Chondrocyte (in vitro differentiated cells): ENCODE measurements around the gene ERICH6B. TPM values are rescaled to one million over a fixed set of nuclear protein-coding genes. Genes with fewer than 3 reads are reported as not detected.

ENCODE experiments used
- DNase-seq: peaks from one replicate; pipeline ENCODE4 v3.0.0; 2021; ENCODE audit warnings: mixed read lengths, low spot score
- H3K27ac Mint-ChIP-seq: one replicate; pipeline ENCODE4 v1.8.0; 2021; ENCODE audit warnings: mild to moderate bottlenecking, moderate library complexity, mixed read lengths; ENCODE audit not compliant: unreplicated experiment
- H3K27me3 Mint-ChIP-seq: 2 replicates; pipeline ENCODE4 v1.8.0; 2021; ENCODE audit warnings: low read depth, mixed read lengths
- H3K36me3 Mint-ChIP-seq: 2 replicates; pipeline ENCODE4 v1.8.0; 2021; ENCODE audit warnings: low read depth, mixed read lengths
- H3K4me1 Mint-ChIP-seq: 2 replicates; pipeline ENCODE4 v1.8.0; 2021; ENCODE audit warnings: low read depth, mild to moderate bottlenecking, mixed read lengths
- H3K4me3 Mint-ChIP-seq: one replicate; pipeline ENCODE4 v1.8.0; 2021; ENCODE audit warnings: mild to moderate bottlenecking, moderate library complexity, mixed read lengths; ENCODE audit not compliant: unreplicated experiment
- H3K9me3 Mint-ChIP-seq: 2 replicates; pipeline ENCODE4 v1.8.0; 2021; ENCODE audit warnings: low read depth, mixed read lengths
- total RNA-seq: library from RNA; stranded (reverse); gene quantifications from 3 replicates; pipeline ENCODE4 v1.2.1, GENCODE V29; 2021
- TF ChIP-seq, protein P1 (sequence below): fragments of 200-600 bp; sonication (generic); IDR thresholded peaks from 2 replicates; pipeline ENCODE4 v1.5.0; 2021; ENCODE audit warnings: antibody characterized with exemption, mild to moderate bottlenecking, moderate library complexity

Gene ERICH6B
- total RNA-seq, 1 donor from 2014 or later = not detected

DNA sequence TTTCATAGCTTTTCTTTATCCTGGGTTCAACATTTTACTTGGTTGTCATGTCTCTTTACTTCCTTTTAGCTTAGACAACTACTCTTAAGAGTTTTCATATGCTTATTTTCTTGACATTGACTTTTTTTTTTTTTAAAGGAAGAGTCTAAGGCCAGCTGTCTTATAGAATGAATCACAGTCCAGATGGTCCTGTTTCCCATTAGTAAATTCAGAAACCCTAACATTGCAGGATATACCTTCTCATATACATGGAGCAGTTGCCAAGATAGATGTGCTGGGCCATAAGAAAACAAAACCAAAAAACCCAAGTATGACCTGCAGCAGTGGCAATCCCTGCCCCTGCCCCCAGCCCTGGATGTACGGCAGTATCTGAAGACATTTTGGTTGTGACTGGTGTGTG is 78.0 kb downstream of the ERICH6B start:
- Mint-ChIP-seq H3K4me3 (no peak overlapping the region), H3K36me3 (peaks cover 31% of the 10 kb centered on the region), H3K4me1 (no peaks in the 10 kb centered on the region), H3K9me3 (no peaks in the 10 kb centered on the region), H3K27me3 (no peaks in the 10 kb centered on the region), H3K27ac (no peak overlapping the region)
- TF ChIP-seq, protein P1, sequence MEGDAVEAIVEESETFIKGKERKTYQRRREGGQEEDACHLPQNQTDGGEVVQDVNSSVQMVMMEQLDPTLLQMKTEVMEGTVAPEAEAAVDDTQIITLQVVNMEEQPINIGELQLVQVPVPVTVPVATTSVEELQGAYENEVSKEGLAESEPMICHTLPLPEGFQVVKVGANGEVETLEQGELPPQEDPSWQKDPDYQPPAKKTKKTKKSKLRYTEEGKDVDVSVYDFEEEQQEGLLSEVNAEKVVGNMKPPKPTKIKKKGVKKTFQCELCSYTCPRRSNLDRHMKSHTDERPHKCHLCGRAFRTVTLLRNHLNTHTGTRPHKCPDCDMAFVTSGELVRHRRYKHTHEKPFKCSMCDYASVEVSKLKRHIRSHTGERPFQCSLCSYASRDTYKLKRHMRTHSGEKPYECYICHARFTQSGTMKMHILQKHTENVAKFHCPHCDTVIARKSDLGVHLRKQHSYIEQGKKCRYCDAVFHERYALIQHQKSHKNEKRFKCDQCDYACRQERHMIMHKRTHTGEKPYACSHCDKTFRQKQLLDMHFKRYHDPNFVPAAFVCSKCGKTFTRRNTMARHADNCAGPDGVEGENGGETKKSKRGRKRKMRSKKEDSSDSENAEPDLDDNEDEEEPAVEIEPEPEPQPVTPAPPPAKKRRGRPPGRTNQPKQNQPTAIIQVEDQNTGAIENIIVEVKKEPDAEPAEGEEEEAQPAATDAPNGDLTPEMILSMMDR = no peak
- DNase-seq = no peak

DNA sequence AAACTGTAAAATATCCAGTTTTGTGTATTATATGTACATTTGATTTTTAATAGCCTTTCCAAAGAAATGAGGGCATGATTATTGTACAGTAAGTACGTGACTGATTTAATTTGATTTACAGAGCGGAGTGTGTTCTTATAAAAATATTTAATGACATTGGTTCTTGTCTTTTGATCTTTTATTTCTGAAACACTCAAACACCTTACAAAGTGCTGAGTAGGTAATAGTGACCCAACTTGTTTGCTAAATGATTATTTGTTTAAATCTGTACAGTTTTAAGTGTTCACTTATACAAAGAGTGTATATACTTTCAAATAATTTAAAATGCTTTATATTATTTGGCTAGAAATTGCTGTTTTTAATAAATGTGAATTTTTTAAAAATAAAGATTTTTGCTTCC is 79.3 kb downstream of the ERICH6B start:
- no peaks in the 10 kb centered on the region for H3K9me3 Mint-ChIP-seq
- no peaks in the 10 kb centered on the region for H3K27me3 Mint-ChIP-seq
- no peak for DNase-seq
- no peak overlapping the region for H3K4me3 Mint-ChIP-seq
- H3K27ac Mint-ChIP-seq = no peak overlapping the region
- H3K4me1 Mint-ChIP-seq = no peaks in the 10 kb centered on the region
- TF ChIP-seq, protein P1 = no peak
- peaks cover 34% of the 10 kb centered on the region for H3K36me3 Mint-ChIP-seq

DNA sequence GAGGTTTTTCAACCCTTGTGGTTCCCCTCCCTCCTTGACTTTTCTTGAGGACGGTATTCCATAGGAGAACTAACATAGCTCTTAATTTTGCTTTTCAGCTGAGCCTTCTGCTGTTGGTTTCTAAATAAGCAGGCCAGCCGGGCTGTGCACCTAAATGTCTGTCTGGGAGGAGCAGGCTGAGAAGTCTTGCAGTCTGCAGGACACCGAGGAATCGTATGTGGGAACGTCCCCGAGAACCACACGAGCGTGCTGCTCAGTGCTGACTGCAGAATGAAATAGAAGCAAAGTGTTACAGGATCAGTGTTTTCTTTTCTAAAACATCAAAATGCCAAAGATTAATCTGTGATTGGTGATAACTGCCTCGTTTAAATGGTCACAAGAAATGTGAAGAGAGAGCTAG is 80.9 kb downstream of the ERICH6B start:
- TF ChIP-seq, protein P1 = no peak
- DNase-seq = no peak
- Mint-ChIP-seq H3K4me3 (no peak overlapping the region), H3K36me3 (peaks cover 42% of the 10 kb centered on the region), H3K27ac (no peak overlapping the region), H3K9me3 (no peaks in the 10 kb centered on the region), H3K4me1 (no peaks in the 10 kb centered on the region), H3K27me3 (no peaks in the 10 kb centered on the region)

DNA sequence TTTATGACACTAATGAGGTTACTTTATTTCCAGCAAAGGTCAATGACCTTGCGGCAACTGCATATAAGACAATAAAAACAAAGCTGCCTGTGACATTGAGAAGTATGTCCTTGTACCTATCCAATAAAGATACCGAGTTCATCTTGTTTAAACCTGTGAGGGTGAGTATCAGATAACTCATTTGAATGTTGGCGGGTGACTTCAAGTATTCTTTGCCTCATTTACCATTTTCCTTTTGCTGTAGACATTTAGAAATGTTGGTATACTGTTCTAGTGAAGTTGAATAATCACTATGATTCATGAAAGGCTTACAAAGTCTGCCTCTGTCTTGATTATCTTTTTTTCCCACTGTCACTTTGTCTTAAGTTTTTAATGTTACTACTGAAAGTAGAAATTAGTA is 85.8 kb downstream of the ERICH6B start:
- Mint-ChIP-seq H3K4me1 (peaks cover 9% of the 10 kb centered on the region), H3K27ac (no peak overlapping the region), H3K4me3 (no peak overlapping the region), H3K36me3 (peaks cover 40% of the 10 kb centered on the region), H3K27me3 (no peaks in the 10 kb centered on the region), H3K9me3 (no peaks in the 10 kb centered on the region)
- TF ChIP-seq, protein P1 = no peak
- no peak for DNase-seq

DNA sequence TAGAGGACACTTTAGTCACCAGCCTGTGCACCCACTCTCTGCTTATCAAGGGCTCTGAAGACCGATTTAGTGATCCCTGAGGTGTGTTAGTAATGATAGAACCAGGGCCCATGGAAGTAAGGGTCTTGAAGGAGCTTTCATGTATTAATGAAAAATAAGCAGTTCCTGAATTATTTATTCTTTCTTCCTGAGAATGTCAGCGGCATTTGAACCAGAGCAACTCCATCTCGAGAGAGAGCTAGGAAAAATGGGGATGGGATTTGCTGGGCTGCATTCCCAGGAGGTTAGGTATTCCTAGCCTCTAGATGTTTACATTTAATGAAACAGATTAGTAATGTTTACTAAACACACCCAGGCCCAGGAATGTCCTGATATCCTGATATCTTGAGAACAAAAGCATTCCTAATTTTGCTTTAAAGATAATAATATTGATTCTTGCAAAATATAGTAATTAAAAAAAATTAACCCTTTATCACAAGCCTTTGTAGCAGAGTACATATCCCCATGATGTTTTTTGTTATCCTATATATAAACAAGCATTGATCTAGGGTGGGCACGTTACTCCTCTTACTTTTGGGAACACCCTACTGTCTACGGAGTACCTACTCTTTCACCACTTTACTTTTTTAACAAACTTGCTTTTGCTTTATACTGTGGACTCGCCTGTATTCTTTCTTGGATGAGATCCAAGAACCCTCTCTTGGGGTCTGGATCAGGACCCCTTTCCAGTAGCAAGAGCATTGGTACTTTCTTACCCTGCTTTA is 87.7 kb downstream of the ERICH6B start:
- TF ChIP-seq, protein P1 = no peak
- Mint-ChIP-seq H3K4me1 (peaks cover 18% of the 10 kb centered on the region), H3K27ac (no peak overlapping the region), H3K9me3 (no peaks in the 10 kb centered on the region), H3K27me3 (no peaks in the 10 kb centered on the region), H3K4me3 (no peak overlapping the region), H3K36me3 (peaks cover 29% of the 10 kb centered on the region)
- DNase-seq = no peak
